Activated T-cell treated with anti-CD3 and anti-CD28 coated beads for 1 hour (primary cell): ENCODE measurements around the gene P2RX1.
"Not testable (repeated sequence)": the region's sequence is repeated elsewhere in the genome, so short reads cannot be mapped to it uniquely, and the experiment has no call there.

Experiments
- DNase-seq: peaks from one replicate; pipeline ENCODE4 v3.0.0-alpha.2; 2020; ENCODE audit warnings: low read depth

The P2RX1 gene

DNA sequence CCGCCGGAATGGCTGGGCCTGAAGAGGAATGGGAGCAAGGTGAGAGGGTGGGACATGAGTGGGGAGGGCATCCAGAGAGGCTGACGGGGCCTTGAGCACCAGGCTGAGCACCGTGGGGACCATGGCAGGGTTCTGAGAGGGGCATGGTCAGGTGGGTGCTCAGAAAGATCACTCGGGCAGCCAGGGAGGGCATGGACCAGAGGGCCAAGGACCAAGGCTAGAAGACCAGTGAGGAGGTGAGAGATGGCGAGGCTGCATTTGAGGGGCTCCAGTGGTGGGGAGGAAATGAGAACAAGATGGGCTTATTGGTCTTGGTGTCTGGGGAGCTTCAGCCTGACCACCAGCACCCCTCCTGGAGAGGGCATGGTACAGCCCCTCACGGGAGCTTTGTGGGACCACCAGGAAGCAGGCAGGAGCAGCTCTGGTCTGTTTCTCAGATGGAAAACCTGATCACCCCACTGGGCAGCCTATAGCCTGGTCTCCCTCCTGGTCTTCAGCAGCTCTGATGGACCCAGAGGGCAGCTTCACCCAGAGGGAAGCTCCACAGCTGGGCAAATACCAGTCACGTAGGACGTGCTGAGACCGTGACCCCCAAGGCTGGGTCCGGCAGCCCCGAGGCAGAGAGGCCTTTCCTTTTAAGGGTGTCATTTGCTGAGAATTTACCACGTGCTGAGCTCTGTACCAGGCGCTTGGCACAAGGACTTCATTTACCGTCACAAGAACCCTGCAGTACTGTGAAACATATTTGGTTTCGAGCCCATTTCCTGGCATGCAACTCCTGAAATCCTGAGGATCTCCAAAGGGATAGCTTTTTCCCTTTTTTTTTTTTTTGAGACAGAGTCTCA, 58.8 kb downstream of the P2RX1 start:
- no peak for DNase-seq

- DNase-seq, result not testable (repeated sequence)
Measured at GRCh38 chr17:3854204-3854603, 62.1 kb downstream of the P2RX1 start.

DNA sequence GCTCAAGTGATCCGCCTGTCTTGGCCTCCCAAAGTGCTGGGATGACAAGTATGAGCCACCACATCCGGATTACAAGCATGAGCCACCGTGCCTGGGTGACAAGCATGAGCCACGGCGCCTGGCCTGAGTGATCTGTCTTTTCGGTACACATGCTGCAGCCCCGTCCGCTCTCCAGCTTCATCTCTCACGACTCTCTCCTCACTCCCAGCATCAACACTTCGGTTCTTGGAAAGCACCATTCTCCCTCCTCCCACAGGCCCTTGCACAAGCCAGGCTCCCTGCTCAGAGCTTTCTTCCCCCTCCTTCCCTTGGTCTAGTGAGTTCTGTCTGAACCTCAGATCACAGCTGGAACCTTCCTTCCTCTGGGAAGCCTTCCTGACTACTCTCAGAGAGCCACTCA, 63.7 kb downstream of the P2RX1 start:
- DNase-seq, result no peak

GRCh38 chr17:3851461-3852100, 64.7 kb downstream of the P2RX1 start:
- no peak for DNase-seq

DNA sequence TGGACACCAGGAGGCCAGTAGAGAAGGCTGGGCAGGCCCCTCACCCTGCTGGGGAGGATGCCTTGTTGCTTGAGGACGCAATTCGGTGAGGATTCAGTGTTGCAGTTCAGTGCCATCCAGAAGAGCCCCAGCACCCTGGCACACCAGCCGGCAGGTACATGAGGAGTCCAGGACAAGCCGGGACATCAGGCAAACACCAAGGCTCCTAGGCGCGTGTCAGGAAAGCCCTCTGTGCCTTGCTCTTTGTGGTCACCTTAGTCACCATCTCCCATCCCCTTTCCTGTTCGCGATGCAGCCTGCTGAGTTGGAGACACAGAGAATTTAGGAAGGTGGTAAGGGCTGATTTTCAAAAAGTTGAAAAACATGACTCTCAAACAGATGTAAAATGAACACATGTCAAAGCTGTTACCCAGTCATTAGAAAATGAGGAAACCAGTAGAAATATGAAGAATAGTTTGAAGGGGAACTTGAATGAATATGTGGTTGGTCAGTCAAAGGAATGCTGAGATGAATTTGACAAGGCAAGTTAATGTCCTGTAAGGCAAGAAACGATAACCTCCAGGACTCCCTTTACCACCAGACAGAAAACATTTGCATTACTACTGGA, 67.9 kb downstream of the P2RX1 start:
- no peak for DNase-seq

DNA sequence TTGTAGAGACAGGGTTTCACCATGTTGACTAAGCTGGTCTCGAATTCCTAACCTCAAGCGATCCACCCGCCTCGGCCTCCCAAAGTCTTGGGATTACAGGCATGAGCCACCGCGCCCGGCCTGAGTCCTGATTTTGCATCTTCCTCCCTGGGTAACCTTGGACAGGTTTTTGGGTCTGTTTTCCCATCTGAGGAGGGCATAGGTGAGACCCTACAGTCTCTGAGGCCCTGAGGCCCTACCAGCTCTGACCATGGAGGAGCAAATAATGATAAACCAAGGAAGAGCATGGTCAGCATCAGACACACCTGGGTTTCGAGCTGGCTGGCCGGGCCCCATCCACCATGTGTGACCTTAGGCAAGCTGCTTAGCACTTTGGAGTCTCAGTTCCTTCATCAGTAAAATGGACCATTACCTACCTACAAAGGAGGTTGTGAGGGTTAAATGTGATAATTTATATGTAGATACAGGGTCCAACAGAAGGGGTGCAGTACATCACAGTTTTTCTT, 69.0 kb downstream of the P2RX1 start:
- no peak for DNase-seq
